ENCODE measurements around the gene C1orf21. TPM values are rescaled to one million over a fixed set of nuclear protein-coding genes. Genes with fewer than 3 reads are reported as not detected.

The C1orf21 gene
- polyA plus RNA-seq, 3 donors, result 0.23 to 1.1 (median 0.28) TPM

GRCh38 chr1:184497959-184498723, 111.3 kb downstream of the C1orf21 start:
- no peak overlapping the region for H2AFZ ChIP-seq (ENCODE audit: insufficient read depth, low read depth, low read length, poor library complexity, severe bottlenecking)
- intact Hi-C loops (cut with micrococcal nuclease), result no loop called here

GRCh38 chr1:184499616-184500015, 112.8 kb downstream of the C1orf21 start:
- H3K9me3 Mint-ChIP-seq, result no peaks in the 10 kb centered on the region
- DNase-seq, result no peak
- Histone ChIP-seq H3K9me3 (replicated peaks in 1 of 2; ENCODE audit: control insufficient read depth in 1 of 2, insufficient read depth in 1 of 2, low read length in 2 of 2) (no peaks in the 10 kb centered on the region), H3K36me3 (replicated peaks in 1 of 2; ENCODE audit: control insufficient read depth in 1 of 2, insufficient read depth in 2 of 2, low read length in 2 of 2) (no peaks in the 10 kb centered on the region), H3K27ac (ENCODE audit: low read depth in 1 of 2, low read length in 2 of 2) (no peak overlapping the region), H3K4me3 (replicated peaks in 1 of 3; ENCODE audit: low read depth in 2 of 3, low read length in 3 of 3) (no peak overlapping the region), H4K20me1 (ENCODE audit: insufficient read depth, low read length) (no peaks in the 10 kb centered on the region), H3K9ac (ENCODE audit: insufficient read depth, low read length, poor library complexity, severe bottlenecking) (no peak overlapping the region), H2AFZ (ENCODE audit: insufficient read depth, low read depth, low read length, poor library complexity, severe bottlenecking) (no peak overlapping the region), H3K27me3 (ENCODE audit: control insufficient read depth in 2 of 2, insufficient read depth in 2 of 2, low read length in 2 of 2) (no peaks in the 10 kb centered on the region), H3K79me2 (ENCODE audit: insufficient read depth, low read length) (no peaks in the 10 kb centered on the region), H3K4me1 (ENCODE audit: control insufficient read depth in 1 of 2, insufficient read depth in 2 of 2, low read length in 2 of 2) (no peaks in the 10 kb centered on the region), H3K4me2 (replicated peaks; ENCODE audit: extremely low read depth, low read length, poor library complexity, severe bottlenecking) (no peak overlapping the region)
- TF ChIP-seq CTCF (IDR thresholded peaks at IDR 0.05), result no peak
- H3K27ac Mint-ChIP-seq, result no peak overlapping the region
- intact Hi-C loops (cut with micrococcal nuclease), result no loop called here
- H3K27me3 Mint-ChIP-seq (ENCODE audit: low read depth in 3 of 3), result peaks cover 0 to 2% (median 0%) of the 10 kb centered on the region in 3 donors
- H3K4me3 Mint-ChIP-seq, result no peak overlapping the region
- H3K4me1 Mint-ChIP-seq, result peaks cover 3% of the 10 kb centered on the region
- WGBS (ENCODE audit: insufficient coverage), result 100% methylated on average over 1 of the region's 1 CpG
- H3K36me3 Mint-ChIP-seq, result no peaks in the 10 kb centered on the region

More at GRCh38 chr1:184497959-184498723, 111.3 kb downstream of the C1orf21 start:
- H3K4me1 ChIP-seq (ENCODE audit: control insufficient read depth in 1 of 2, insufficient read depth in 2 of 2, low read length in 2 of 2), result no peaks in the 10 kb centered on the region
- Mint-ChIP-seq H3K4me3 (no peak overlapping the region), H3K4me1 (peaks cover under 1% of the 10 kb centered on the region), H3K27ac (no peak overlapping the region), H3K27me3 (ENCODE audit: low read depth in 3 of 3) (peaks cover 0 to 2% (median 0%) of the 10 kb centered on the region in 3 donors), H3K36me3 (no peaks in the 10 kb centered on the region), H3K9me3 (no peaks in the 10 kb centered on the region)
- no peak overlapping the region for H3K27ac ChIP-seq (ENCODE audit: low read depth in 1 of 2, low read length in 2 of 2)
- no peaks in the 10 kb centered on the region for H3K27me3 ChIP-seq (ENCODE audit: control insufficient read depth in 2 of 2, insufficient read depth in 2 of 2, low read length in 2 of 2)
- TF ChIP-seq CTCF (IDR thresholded peaks at IDR 0.05), result no peak
- WGBS (ENCODE audit: insufficient coverage), result 100% methylated on average over 4 of the region's 10 CpGs
- H3K4me2 ChIP-seq (replicated peaks; ENCODE audit: extremely low read depth, low read length, poor library complexity, severe bottlenecking), result no peak overlapping the region
- H3K79me2 ChIP-seq (ENCODE audit: insufficient read depth, low read length), result peaks cover 5% of the 10 kb centered on the region
- H3K9ac ChIP-seq (ENCODE audit: insufficient read depth, low read length, poor library complexity, severe bottlenecking), result no peak overlapping the region
- no peaks in the 10 kb centered on the region for H3K36me3 ChIP-seq (replicated peaks in 1 of 2; ENCODE audit: control insufficient read depth in 1 of 2, insufficient read depth in 2 of 2, low read length in 2 of 2)
- H3K9me3 ChIP-seq (replicated peaks in 1 of 2; ENCODE audit: control insufficient read depth in 1 of 2, insufficient read depth in 1 of 2, low read length in 2 of 2), result no peaks in the 10 kb centered on the region
- no peak overlapping the region for H3K4me3 ChIP-seq (replicated peaks in 1 of 3; ENCODE audit: low read depth in 2 of 3, low read length in 3 of 3)
- H4K20me1 ChIP-seq (ENCODE audit: insufficient read depth, low read length), result no peaks in the 10 kb centered on the region
- DNase-seq, result no peak
